Measurements from ENCODE around the gene PROZ.
"Not testable (repeated sequence)": the region's sequence is repeated elsewhere in the genome, so short reads cannot be mapped to it uniquely, and the experiment has no call there.

The PROZ gene, protein sequence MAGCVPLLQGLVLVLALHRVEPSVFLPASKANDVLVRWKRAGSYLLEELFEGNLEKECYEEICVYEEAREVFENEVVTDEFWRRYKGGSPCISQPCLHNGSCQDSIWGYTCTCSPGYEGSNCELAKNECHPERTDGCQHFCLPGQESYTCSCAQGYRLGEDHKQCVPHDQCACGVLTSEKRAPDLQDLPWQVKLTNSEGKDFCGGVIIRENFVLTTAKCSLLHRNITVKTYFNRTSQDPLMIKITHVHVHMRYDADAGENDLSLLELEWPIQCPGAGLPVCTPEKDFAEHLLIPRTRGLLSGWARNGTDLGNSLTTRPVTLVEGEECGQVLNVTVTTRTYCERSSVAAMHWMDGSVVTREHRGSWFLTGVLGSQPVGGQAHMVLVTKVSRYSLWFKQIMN

DNA sequence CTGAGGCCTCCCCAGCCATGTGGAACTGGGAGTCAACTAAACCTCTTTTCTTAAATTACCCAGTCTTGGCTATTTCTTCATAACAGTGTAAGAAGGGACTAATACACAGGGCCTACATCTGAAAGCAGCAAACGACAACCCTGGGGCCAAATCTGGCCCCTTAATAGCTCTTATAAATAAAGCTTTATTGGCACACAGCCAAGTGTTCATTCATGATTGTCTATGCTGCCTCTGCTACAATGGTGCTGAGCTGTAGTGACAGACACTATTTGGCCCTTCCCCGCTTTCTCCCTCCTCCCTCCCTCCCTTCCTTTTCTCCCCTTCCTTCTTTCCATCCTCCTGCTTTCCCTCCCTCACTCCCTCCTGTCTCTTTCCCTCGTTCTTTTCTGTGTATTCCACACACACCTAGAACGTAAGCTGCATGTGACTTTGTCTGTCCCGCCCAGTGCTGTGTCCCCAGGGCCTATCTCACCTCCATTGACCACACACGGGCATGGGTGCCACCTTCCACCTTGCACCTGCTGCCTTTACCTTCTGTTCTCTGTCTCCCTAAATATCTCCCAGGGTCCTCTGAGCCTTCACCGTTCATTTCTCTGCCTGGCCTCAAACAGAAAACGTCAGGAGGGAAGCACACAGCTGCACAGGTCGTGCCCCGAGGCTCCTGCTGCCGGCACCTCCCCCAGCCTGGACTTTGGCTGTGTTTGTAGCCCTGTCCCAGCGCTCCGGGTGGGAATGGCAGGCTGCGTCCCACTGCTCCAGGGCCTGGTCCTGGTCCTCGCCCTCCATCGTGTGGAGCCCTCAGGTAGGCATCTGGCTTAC is at the start of gene PROZ:
Gene PROZ, plus strand, starts transcription at position 720 of the 819 bp plus-strand sequence. Its CDS starts 13 bp downstream, at position 733.
- no peak for DNase-seq

DNA sequence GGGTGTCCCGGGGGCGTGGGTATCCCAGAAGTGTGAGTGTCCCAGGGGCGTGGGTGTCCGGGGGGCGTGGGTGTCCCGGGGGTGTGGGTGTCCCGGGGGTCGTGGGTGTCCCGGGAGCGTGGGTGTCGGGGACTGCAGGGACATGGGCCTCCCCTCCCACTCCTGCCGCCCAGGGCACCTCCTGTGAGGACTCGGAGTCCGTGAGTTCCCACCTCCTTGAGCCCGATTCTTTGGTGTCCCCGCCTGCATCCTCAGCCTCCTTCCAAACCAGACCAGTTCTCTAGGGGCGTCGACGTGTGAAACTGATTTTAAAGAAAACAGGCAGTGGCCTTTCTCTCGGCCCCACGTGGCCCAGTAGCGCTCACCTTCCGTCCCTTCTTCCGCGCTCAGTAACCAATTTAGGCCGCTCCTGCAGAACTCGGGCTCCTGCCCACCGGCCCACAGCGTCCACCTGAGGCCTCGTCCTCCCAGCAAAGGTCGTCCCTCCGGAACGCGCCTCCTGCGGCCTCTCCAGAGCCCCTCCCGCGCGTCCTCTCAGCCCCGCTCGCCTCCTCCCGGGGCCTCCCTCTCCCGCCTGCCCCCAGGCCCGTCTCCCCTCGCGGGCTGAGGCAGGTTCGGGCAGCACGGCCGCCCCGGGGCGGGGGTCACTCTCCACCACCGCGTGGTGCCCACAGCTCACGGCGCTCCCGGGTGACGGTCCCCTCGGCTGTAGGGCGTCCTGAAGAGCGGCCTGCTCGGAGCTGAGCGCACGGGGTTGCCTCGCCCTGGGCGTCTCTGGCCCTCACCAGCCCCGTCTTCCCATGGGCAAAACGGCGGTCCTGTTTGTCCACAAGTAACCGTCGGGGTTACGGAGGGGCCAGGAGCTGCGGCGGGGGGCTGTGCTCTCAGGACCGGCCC is 49.0 kb upstream of the PROZ start:
- no peak for DNase-seq

DNA sequence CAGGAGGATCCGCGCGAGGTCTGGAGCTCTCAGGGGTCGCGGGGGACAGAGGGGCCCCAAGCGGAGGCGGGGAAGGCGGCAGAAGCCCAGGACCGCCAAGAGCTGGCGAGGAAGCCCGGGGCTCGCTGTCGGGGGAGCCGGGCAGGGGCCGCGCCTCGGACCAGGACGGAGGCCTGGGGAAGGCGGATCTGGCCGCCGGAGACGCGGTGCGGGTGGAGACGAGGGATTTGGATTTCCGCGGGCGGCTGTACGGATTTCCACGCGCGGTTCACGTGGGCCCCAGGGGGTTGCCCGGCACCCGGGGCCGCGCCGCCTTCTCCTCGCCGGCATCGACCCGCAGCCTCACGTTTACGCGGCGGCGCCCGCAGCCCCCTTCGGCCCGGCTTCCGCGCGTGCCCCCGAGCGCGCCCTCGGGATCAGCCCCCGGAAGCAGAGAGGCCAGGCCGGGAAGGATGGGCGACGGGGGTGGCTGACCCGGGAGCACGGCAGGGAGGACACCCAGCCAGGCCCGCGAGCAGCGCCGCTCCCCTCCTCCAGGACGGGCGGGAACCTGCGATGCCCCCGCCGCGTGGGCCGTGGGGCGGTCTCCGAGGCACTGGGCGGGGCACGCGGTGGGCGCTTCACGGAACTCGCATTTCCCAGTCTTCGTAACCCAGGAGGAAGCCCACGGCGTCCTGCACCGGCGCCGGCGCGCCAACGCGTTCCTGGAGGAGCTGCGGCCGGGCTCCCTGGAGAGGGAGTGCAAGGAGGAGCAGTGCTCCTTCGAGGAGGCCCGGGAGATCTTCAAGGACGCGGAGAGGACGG is 48.2 kb upstream of the PROZ start:
- DNase-seq = no peak

DNA sequence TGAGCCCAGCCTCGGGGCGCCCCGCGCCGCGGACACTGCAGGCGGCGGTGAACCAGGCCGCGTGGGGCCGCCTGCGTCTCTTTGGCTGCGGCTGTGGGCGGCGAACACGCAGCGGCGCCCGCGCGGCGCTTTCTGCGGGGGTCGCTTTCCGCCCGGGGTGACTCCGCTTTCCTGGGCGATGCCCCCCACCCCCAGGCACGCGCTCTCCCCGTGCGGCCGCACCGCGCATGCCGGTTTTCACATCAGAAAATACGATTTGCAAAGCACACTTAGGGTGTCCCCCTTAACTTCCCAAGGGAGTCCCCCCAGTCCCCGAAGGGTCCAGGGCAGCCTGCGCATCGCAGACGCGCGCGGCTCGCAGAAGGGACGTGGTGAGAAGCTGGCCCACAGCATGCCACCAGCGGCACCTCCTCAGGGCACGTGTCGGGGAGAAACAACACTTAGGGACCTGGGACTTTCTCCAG is 47.6 kb upstream of the PROZ start:
- DNase-seq = no peak

DNA sequence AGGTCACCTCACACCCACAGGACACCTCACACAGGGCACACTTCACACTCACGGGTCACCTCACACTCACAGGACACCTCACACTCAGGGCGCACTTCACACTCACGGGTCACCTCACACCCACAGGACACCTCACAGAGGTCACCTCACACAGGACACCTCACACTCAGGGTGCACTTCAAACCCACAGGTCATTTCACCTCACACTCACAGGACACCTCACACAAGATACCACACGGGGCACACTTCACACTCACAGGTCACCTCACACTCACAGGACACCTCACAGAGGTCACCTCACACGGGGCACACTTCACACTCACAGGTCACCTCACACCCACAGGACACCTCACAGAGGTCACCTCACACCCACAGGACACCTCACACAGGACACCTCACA is 46.6 kb upstream of the PROZ start:
- DNase-seq = not testable (repeated sequence)

DNA sequence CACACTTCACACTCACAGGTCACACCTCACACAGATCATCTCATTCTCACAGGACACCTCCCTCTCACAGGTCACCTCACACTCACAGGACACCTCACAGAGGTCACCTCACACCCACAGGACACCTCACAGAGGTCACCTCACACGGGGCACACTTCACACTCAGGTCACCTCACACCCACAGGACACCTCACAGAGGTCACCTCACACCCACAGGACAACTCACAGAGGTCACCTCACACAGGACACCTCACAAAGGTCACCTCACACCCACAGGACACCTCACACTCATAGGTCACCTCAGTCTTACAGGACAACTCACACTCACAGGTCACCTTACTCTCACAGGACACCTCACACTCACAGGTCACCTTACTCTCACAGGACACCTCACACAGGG is 46.0 kb upstream of the PROZ start:
- not testable (repeated sequence) for DNase-seq

DNA sequence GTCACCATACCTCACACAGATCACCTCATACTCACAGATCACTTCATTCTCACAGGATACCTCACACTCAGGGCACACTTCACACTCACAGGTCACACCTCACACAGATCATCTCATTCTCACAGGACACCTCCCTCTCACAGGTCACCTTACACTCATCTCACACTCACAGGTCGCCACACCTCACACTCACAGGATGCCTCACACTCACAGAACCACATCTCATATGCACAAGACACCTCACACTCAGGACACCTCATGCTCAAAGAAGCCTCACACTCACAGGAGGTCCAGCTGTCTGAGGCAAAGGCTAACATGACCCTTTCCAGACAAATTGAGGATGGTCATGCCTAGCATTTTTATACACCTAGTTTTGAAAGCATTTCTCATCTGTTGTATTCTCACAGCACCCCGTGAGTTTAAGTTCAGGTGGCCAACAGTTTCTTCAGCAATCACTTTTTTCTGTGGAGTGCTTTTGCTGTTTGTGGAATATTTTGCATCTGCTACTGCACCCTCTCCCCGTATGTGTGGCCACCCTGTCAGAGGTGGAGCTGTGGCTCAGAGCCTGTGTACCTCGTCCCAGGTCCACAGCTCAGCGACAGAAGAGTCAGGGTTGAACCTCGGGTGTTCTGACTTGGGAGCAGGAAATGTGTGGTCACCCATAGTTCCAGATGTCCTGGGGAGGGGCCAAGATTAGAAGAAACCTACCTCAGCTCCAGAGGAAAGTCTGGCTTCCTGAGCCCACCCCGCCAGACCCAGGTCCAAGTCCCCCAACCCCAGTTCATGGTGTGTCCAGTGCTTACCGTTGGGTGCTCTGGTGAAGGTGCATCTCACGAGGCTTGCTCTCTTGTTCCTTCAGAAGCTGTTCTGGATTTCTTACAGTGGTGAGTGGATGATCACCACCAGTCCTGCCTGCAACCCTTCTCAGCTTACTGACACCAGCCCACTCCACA is 45.3 kb upstream of the PROZ start:
- DNase-seq = no peak

DNA sequence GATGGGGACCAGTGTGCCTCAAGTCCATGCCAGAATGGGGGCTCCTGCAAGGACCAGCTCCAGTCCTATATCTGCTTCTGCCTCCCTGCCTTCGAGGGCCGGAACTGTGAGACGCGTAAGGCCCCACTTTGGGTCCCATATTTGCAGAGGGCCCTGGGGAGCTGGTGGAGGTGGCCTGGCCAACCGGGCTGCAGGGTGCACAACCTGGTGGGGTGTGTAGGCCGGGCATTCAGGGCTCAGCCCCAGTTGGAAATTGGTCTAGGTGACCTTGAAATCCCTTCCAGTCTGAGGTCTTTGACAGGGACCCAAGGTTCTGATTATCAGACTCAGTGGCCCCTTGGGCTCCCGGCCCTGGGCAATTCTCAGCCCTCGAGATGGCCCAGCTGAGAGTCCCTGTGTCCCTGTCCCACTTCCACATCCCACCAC is 44.6 kb upstream of the PROZ start:
- DNase-seq = no peak

DNA sequence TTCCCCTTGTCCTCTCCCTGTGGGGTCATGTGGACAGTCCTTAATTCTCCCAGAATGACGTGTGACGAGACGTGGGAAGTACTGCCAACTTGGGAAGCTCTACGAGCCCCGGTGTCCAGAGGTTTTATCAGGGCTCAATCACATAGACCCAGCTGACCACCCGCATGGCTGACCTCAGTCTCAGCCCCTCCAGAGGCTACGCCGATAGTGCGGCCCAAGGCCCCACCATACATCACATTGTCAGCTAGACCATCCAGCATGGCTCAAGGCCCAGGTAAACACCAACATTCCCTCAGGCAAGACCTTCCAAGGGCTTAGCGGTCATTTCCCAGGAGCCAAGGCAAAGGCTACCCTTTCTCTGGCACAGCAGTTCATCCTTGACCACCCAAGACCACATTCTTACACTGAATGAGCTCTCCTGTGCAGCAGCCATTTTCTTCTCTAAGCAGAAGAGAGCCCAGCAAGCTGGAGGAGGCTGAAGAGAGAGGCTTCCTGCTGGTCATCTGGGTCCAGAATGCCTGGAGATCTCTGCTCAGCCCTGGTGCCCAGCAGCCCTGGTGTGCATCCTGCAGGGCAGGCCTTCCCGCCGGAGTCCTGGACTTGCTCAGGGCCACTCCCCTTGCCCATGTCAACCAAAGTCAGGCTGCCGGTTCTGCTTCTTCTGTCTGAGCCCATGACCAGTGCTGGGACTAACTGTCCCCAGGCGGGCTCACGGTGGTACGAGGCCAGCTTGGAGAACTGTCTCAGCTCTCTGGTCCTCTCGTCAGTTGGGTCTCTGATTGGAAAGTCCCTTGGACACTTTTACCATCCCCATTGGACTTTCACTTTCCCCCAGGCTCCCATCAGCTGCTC is 43.7 kb upstream of the PROZ start:
- DNase-seq = no peak

DNA sequence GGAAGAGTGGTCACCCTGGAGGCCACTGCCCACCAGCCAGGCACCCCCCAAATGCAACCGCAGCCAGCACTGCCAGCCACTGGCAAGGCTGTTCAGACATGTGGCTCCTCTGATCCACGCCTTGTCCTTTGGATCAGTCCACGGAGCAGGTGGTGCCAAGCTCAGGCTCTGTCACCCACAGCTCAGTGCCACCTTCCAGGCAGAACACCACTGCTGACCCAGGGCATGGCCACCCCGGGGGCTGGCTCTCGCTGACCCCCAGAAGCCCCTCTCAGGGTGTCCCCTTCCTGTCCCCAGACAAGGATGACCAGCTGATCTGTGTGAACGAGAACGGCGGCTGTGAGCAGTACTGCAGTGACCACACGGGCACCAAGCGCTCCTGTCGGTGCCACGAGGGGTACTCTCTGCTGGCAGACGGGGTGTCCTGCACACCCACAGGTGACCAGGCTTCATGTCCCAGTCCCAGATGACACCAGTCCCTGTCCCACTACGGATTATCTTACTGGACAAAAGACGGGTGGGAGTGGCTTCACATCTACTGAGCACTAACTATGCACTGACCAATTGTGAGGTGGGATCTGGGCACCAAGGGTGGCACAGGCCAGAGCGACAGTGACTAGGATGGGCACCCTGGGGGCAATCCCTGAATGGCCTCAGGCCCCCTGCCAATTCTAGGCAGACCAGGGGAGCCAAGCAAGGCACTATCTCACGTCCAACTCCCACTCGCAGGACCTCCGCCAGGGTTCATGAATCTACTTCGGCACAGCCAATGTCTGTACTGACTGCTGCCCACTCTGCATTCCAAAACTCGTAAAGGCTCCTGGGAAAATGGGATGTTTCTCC is 42.9 kb upstream of the PROZ start:
- no peak for DNase-seq

DNA sequence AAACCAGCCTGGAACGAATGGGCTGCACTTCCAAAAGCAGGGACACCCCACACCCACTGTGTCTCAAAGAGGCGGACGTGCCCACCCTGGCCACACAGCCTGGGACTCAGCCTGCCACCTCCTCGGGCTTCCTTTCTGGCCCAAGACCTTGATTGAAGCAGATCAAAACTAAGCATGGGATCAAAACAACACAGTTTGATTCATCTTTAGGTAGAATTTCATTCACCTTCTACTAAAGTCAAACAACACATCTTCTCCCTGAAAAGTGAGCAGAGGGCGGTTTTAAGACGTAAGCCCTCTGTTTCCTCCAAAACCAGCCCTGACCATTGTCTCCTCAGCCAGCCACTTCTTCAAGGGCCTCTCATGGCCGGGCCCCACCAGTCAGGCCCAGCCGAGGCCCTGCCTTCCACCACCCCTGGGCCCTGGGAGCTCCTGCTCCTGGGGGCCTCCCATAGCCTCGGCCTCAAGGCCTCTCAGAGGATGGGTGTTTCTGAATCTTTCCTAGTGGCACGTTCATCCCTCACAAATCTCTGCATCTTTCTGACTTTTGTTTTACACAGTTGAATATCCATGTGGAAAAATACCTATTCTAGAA is 42.1 kb upstream of the PROZ start:
- no peak for DNase-seq

DNA sequence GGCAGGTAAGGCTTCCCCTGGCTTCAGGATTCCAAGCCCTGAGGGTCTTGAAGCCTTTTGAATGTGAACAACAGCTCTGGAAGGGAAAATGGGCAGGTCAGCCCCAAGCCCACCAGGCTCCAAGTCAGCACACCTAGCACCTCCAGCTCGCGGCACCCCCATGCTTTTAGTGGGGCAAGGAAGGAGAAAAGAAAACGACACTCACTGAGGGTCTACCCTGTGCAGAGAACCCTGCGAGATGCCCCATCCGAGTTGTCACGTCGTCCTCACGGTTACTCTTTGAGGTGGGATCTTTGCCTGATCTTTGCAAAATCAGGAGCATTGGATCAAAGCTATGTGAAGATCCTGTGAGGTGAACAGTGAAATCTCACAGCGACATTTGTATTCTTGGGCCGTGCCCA is 41.6 kb upstream of the PROZ start:
- DNase-seq = no peak

DNA sequence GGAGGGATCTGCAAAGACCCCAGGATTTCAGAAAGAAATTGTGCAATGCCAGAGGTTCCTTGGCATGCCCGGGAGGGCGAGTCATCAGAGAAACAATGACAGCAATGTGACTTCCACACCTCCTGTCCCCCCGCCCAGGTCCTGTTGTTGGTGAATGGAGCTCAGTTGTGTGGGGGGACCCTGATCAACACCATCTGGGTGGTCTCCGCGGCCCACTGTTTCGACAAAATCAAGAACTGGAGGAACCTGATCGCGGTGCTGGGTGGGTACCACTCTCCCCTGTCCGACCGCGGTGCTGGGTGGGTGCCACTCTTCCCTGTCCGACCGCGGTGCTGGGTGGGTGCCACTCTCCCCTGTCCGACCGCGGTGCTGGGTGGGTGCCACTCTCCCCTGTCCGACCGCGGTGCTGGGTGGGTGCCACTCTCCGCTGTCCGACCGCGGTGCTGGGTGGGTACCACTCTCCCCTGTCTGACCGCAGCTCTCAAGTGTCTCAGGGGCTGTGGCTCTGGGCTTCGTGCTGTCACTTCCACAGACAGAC is 41.0 kb upstream of the PROZ start:
- no peak for DNase-seq

DNA sequence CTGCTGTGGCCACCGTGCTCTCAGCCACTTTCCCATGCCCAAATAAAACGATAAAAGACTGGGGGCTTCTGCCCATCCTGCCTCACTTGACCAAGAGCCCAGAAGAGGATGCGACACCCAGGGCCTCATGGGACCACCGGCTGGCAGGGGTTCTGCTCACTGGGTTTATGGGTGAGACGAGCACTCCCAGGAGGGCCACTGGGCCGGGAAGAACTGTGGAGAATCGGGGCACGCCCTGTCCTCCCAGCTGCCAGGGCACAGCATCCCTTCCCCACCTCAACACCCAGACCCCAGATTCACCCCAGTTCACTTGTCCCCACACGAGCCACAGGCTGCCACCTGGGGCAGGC is 40.6 kb upstream of the PROZ start:
- no peak for DNase-seq

DNA sequence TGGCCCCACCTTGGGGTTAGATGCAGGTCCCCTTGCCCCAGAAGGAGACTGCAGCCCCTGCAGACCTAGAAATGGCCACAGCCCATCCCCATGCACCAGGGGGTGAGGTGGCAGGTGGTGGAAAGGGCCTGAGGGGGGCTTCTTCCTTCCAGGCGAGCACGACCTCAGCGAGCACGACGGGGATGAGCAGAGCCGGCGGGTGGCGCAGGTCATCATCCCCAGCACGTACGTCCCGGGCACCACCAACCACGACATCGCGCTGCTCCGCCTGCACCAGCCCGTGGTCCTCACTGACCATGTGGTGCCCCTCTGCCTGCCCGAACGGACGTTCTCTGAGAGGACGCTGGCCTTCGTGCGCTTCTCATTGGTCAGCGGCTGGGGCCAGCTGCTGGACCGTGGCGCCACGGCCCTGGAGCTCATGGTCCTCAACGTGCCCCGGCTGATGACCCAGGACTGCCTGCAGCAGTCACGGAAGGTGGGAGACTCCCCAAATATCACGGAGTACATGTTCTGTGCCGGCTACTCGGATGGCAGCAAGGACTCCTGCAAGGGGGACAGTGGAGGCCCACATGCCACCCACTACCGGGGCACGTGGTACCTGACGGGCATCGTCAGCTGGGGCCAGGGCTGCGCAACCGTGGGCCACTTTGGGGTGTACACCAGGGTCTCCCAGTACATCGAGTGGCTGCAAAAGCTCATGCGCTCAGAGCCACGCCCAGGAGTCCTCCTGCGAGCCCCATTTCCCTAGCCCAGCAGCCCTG is 40.0 kb upstream of the PROZ start:
- DNase-seq = no peak

DNA sequence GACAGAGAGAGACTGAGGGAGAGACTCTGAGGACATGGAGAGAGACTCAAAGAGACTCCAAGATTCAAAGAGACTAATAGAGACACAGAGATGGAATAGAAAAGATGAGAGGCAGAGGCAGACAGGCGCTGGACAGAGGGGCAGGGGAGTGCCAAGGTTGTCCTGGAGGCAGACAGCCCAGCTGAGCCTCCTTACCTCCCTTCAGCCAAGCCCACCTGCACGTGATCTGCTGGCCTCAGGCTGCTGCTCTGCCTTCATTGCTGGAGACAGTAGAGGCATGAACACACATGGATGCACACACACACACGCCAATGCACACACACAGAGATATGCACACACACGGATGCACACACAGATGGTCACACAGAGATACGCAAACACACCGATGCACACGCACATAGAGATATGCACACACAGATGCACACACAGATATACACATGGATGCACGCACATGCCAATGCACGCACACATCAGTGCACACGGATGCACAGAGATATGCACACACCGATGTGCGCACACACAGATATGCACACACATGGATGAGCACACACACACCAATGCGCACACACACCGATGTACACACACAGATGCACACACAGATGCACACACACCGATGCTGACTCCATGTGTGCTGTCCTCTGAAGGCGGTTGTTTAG is 39.2 kb upstream of the PROZ start:
- DNase-seq = no peak

DNA sequence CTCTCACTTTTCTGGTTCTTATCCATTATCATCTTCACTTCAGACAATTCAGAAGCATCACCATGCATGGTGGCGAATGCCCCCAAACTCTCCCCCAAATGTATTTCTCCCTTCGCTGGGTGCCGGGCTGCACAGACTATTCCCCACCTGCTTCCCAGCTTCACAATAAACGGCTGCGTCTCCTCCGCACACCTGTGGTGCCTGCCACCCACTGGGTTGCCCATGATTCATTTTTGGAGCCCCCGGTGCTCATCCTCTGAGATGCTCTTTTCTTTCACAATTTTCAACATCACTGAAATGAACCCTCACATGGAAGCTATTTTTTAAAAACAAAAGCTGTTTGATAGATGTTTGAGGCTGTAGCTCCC is 38.6 kb upstream of the PROZ start:
- DNase-seq = no peak
